GM21367 (cell line): ENCODE data around the gene MEGF11.

Experiments used
- ATAC-seq: cut with Tn5 transposase; IDR thresholded peaks from one replicate; pipeline ENCODE4 v1.9.1; 2021; ENCODE audit not compliant: unreplicated experiment

MEGF11 gene

DNA sequence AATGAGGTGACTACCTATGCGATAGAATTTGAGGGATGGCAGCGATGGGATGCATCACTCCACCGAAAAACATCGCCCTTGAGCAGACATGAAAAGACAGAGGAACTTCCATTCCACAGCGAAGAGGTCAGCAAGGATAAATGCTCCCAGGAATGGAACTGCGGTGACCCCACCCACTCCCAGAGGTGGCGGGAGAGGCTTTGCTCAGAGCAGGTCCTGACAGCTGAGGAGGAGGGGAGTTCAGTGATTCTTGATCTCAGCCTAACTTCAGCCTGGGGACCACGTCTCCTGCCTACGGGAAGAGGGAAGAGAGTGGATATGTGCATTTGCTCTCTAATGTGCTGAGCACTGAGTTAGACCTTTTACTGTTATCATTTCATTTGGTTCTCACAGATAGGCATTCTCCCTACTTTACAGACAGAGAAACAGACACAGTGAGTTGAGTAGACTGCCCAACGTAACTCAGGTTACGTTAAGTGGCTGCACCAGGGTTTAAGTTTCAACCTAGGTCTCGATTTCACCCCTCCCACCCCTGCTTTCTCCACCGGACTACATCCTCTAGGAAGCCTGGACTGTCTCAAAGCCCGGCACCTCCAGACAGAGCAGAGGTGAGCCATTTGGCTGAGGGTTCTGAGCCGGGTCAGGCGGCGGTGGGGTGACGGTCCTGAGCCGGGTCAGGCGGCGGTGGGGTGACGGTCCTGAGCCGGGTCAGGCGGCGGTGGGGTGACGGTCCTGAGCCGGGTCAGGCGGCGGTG, 214.3 kb downstream of the MEGF11 start:
- no peak for ATAC-seq

DNA sequence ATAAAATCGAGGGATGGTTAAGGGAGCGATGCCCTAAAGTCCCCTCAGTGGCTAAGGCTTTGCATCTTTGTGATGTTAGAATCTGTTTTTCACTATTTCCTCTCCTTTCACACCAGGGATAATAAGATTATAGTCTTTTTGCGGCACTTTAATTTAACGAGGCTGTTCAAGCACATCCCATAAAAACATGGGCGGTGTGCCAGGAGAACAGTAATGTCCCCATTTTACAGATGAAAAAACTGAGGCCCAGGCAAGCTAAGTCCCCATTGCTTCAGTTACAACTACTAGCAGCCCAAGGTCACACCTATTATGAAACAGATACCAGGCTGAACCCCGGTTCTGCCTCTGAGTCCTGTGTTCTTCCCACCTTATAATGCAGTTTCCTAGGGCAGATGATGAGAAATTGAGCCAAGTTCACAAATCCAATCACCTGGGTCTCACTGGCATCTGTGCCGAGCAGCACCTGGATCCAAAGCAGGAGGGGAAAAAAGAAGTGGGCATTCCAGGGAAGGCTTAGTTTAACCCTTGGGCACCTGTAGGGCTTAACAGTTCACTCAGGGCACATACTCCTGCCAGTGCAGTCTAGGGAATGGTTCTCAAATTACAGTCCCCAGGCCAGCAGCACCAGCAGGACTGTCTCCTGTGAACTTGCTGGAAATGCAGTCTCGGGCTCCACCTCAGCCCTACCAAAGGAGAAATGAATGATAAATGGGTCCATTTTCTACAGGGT, 215.0 kb downstream of the MEGF11 start:
- no peak for ATAC-seq

DNA sequence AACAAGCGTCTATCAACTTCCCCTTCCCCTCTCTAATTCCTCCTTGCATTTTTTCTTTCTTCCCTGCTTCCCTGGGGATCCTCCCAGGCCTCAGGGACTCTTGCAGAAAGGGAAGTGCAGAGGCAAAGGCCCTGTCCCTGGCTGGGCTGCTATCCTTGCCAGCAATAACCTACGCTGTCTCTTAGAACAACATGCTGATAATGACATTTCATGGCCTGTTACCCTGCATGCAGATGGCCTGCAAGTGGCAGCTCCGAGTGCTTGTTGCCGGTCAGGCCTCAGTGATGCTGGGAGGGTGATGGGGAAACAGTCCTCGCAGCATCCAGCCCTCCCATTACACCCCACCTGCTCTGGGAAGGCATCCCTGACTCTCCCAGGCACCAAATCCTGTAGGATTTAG, 216.7 kb downstream of the MEGF11 start:
- no peak for ATAC-seq

DNA sequence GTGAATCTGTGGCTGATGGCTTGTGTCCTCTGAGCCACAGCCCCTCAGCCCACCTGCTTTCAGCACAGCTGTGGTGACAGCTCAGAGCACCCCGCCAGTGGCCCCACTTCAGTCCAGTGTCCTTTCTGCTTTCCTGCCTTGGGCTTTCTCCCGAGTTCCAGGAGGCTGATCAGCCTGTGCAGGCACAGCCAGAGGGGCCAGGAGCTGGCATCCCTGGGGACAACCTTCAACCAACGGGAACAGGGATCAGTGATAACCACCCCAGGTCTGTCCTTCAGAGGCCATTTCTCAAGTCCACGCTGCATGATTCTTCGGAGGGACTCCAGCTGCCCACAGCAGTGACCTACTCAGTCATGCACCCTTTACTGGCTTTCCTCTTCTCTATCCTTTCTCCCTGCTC, 217.6 kb downstream of the MEGF11 start:
- no peak for ATAC-seq

DNA sequence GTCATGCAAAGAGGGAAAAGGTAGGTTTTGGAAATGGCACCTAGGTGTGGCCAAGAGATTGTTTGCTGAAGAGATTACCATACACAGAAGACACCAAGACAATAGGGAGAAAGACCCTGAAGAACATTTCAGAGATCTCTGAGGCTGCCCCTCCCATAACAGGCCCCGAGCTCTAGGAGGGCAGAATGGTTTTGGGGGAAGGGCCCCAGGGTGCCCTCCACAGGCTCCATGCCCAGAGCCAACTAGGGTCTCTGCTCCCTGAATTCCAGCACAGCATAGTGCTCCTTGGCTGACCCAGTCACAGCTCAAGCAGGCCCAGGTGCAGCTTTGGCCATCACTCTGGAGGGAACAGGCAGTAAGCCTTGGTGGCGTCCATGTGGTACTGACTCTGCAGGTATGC, 220.4 kb downstream of the MEGF11 start:
- ATAC-seq = no peak

DNA sequence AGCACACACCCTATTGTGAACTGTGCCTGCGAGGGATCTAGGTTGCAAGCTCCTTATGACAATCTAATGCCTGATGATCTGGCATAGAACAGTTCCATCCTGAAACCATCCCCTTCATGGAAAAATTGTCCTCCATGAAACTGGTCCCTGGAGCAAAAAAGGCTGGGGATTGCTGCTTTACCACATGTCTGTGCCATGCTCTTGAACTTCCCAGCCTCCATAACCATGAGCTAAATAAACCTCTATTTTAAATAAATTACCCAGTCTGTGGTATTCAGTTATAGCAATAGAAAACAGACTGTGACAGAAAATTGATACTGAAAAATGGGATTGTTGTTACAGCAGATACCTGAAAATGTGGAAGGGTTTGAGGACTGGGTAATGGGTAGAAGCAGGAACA, 221.5 kb downstream of the MEGF11 start:
- ATAC-seq = no peak

DNA sequence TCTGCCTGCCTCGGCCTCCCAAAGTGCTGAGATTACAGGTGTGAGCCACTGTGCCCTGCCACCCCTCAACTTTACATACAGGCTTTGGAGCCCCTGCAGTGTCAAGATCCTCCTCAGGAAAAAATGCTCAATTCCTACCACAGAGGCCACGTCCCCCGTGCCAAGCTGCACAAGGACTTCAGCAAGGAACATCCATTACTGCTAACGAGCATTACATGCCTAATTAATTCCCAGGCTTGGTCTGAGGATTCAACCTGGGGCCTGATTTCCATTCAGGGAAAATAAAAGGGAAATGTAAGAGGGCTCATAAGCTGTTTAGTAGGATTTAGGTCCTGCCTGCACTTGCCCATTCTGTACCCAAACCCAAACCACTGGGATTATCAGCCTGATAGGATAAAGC, 222.9 kb downstream of the MEGF11 start:
- ATAC-seq = no peak

DNA sequence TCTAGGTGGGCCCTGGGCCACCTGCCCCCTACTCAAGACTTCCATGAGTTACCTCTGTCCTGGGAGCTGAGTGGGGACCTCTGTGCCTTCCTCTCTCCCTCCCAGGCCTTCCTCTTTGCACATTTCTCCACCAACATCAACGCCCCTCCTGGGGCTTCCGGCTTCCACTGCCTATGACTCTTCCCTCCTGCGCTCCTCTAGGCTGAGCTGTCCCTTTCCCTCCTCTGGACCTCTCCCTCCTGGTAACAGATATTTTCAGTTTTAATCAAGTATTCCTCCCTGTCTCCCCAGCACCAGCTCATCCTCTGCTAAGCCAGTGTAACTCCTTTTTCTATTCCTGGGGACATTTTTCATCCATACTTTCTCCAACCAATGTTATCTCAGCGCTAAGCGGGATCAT, 223.9 kb downstream of the MEGF11 start:
- no peak for ATAC-seq

DNA sequence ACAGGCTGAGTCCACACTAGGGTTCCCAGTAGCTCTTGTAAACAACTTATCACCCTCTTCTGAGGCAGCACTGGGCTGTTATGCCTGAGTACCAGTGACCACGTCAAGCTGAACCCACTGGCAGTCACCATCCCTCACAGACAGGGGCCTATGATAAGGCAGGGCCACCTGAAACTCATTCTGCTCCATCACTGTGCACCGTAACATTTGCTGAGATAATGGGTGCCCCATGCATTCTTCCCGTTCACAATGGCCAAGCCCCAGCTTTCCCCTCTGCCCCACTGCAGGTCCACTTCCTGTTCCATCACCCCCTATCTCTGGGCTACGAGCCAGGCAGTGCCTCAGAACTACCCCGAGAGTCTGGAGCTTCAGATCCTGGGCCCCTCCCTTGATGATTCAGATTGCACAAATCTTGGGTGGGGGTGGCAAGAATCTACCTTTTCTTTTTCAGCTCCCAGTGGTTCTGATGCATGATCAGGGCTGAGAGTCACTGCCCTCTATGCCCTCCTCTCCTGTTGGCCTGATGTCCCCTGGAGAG, 226.2 kb downstream of the MEGF11 start:
- ATAC-seq = no peak

DNA sequence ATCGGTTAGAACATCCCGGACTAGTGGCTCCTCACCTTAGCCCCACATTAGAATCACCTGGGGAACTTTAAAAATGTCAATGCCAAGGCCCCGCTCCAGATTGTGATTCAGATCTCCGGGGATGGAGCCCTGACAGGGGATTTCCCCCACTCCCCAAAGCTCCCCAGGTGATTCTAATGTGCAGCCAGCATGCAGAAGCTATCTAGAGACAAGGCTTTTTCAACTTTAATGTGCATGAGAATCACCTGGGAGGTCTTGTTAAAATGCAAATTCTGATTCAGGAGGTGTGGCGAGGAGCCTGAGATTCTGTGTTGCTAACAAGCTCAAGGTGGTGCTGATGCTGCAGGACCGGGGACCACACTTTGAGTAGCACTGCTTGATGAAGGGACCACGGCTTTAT, 227.6 kb downstream of the MEGF11 start:
- ATAC-seq = no peak

DNA sequence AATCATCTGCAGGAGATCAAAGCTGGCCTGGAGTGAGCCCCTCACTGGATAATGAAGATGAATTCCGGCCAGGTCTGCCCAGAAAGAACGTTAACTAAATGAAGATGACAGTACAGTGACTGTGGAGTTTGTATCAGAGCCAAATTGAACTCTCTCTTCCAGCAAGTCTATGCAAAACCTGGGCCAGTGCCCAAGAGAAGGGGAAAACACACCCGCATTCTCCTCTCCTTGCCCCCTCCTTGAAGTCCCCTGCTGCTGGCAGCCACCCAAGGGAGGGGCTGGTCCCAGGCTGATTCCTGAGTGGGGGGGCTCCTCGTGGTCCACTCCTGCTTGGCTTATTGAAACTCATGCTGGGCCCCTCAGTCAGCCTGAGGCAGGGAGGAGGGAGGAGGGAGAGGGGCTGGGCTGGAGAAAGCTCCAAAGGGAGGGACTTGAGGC, 228.5 kb downstream of the MEGF11 start:
- no peak for ATAC-seq

DNA sequence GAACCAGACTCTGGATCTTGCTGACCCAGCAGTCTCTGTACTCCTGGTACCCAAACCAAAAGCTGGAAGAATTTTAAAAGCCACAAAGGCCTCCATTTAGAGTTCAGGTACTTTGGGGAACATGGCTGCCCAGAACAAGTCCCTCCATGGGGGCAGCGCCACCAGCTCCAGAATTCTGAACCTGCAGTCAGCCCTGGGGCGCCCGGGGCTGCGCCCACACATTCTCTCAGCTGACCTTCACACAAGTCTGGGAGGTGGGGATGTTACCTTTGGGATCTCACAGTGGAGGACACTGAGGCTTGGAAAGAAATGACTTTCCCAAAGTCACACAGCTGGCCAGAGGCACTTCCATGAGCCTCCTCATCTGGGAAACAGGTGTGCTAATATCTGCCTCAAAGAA, 229.4 kb downstream of the MEGF11 start:
- no peak for ATAC-seq

DNA sequence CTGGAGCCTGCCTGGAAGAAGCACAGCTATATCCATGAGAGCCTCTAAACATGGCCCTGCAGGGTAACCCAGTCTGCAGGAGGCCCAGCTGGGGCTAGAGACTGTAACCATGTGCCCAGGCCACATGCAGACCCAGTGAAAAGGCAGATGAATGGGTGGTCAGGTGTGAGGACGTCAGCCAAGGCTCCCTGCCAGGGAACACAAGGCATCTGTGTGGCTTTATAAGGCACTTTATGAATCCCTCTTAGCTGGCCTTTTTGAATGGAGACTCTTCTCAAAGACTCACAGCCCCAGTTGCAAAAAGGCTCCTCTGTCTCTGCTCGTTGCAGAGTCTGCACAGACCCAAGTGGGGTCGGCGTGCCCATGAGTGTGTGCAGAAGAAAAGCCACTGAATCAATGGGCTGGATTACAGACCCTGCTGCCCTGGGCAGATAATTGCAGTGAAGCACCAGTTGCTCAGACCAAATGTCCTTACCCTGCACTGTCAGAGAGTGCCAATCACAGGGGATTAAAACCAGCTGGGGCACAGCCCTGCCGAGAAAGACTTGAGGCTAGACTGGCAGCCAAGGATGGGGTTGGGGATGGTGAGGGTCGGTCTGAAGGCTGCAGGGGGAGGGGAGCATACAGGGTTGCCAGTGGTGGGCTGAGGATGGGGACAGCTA, 230.1 kb downstream of the MEGF11 start:
- ATAC-seq = no peak

DNA sequence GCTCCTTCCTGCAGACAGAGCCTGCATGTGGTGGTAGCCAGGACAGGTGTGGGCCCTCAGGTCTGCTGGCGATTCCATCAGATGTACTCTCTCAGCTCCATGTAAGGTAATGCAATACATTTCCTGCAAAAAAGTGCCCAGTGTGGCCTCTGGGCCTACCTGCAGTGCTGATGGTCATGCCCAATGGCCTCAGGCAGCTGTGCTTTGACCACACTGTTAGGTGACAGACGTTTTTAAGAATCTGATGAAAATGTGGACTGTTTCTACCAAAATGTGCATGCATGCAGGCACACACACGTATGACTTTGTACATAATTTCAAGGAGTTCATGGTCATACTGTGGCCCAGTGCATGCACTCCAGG, 231.4 kb downstream of the MEGF11 start:
- ATAC-seq = no peak

DNA sequence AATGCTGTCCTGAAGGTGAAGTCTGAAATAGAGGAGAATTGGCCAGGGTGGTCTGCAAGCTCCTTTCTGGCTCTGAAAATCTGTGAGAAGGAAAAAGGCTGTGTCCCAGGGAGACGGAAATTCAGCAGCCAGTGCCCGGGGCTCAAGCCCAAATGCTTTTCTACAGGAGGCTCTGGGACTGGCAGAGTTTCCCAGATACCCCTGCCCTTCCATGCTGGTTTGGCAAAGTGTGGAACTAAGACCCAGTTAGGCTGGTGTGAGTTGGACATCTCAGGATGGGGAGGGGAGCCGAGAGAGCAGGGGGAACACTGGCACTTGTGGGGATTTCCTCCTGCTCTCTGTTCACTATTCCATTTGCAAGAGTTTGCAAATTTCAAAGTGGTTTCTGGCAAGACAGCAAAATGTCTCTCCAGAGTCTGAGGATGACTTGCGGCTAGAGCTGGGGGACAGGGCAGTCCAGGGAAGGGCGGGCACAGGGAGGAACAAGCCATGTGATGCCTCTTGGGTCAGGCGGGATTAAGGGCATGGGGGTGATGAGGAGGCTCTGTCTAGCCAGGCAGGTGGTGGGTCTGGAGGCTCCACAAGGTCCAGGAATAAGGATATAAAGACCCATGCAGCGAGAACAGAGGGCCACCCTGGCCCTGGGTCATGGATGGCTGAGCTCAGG, 231.9 kb downstream of the MEGF11 start:
- ATAC-seq = no peak

DNA sequence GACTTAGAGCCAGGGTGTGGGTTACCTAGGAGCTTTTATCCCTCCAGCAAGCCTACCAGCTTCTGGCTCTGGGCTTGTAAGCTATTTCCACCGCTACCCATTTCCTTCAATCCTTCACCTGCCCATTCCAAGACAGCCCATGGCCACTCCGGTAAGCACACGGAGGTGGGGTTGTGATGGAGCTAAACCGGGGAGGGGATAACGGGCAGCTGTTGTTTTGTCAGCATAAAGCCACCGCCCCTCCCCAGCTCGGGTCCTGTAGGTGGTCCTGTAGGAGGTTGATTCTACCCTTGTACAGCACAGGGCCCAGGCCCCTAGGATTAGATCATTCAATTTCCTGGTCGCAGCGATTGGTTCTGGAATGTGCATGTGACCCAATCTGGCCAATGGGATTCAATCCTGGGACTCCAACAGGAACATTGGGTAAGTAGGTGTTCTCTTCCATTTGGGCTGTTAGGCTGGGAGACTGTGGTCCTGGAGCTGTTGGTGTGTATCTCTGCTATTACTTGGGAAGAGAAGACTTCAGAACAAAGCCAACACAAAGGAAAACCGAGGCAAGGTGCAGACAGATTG, 233.6 kb downstream of the MEGF11 start:
- no peak for ATAC-seq

DNA sequence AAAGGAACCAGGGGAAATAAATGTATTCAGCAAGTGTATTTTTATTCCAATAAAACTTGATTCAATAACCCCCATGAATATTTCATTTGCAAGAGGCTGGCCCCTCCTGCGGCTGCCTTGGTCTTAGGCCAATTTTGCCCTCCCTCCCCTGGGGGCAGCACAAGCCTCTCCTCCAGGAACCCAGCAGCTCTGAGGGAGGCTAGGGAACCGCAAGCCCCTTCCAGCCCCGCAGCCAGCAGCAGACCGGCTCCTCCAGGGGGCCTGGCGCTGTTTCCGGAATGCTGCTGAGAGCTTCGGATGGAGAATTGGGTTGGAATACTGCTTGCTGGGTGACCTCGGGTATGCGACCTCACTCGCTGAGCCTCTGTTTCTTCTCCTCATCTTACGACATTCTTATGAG, 234.2 kb downstream of the MEGF11 start:
- ATAC-seq = no peak

DNA sequence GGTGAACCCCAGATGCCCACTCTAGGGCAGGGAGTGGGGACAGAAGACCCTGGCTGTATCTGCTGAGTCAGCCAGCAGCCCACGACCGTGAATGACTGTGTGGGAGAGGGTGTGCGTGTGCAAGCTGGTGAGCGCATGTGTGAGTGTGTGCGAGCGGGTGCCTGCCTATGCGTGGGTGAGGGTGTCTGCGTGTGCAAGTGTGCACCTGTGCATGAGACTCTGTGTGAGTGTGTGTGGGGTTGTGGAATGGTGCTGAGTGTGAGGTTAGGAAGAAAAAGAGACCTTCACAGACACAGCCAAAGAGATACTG, 235.1 kb downstream of the MEGF11 start:
- no peak for ATAC-seq

DNA sequence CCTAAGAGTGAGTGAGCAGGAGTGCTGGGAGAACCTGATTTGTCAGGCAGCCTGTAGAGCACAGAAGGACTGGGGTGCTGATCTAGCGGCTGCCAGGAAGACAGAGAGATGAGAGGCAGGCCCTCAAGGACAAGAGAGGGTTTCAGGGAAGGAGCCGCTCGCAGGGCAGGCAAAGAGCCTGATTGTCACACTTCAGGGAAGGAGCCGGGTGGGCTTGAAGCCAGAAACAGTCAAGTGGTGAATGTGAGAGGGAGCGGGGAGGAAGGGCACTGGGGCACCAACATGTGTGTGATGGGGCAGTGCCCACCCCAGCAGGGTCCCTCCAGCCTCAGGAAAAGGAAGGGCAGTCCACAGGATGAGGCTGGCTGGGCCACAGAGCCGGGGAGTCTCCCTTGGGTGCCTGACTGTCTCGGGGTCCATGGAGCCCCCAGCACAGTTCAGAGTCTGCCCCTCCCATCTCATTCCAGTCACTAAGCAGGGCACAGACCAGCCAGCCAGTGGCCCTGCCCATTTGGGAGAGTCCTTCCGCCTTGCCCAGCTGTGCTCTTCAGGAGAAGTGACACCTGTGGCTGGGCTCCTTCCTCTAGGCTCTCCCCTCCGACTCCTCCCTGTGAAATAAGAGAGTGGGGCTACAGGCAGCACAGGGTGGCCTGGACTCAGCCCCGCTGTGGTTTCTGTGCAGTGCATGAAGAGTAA, 235.6 kb downstream of the MEGF11 start:
- ATAC-seq = no peak

DNA sequence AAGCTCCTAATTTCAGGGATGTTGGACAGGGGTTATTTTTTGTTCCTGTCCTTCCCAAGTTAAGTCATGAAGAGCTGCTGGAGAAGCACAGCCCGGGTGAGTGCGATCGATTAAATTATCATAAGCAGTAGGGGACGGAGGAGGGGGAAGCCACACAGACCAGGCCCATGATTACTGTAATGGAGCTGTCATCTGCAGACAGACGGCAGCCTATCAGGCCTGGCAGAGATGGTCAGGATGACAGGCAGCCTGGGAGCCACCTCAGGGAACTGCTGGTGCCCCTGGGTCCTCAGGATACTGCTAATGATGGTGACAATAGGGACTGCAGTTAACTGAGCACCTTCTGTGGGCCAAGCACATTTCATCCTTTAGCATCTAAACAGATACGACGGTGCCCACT, 236.6 kb downstream of the MEGF11 start:
- ATAC-seq = no peak

DNA sequence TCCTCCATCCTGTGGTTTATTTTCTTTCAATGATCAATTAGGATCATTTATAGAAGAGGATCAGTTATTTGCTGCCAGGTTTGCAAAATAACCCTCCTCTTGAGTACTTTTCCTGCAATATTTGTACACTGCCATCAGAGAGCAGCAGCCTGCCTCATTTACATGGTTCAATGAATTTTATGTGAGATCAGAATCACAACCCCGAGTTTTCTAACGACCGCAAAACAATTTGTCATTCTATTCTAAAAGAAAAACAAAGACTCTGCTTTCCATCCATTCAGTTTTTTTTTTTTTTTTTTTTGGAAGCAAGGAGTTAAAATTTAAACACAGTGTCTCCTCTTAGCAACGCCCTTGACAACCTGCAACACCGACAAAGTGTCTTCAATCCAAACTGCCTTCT, 237.4 kb downstream of the MEGF11 start:
- no peak for ATAC-seq
